ENCODE measurements around the gene CDKAL1. TPM values are rescaled to one million over a fixed set of nuclear protein-coding genes. Genes with fewer than 3 reads are reported as not detected.

The CDKAL1 gene
- total and polyA plus RNA-seq, 2 donors: 5.8 to 44.1 TPM

Small RNA genes within 50 kb of the gene (small RNA-seq; reads per million reads assigned to genes)
- gene RF00019 (not detected), gene RNU6-150P (not detected)

Other genes with a start within 250 kb of the CDKAL1 start
- gene E2F3, start 132.6 kb upstream of the CDKAL1 start, total RNA-seq: 5.9 TPM
- gene E2F3, start 132.6 kb upstream of the CDKAL1 start, polyA plus RNA-seq: 5.0 TPM